Measurements from ENCODE around the gene TRA2B.

The TRA2B gene

GRCh38 chr3:185949515-185949914 lies 11.7 kb upstream of the TRA2B start:
- DNase-seq: no peak

- DNase-seq: no peak
Measured at GRCh38 chr3:185948292-185948691, 10.5 kb upstream of the TRA2B start.

GRCh38 chr3:185943760-185944106 lies 5.9 kb upstream of the TRA2B start:
- no peak for DNase-seq

GRCh38 chr3:185942907-185943759 lies 5.3 kb upstream of the TRA2B start:
- peak; percentile 88 for DNase-seq

- DNase-seq: no peak
Measured at GRCh38 chr3:185942396-185942795, 4.6 kb upstream of the TRA2B start.

GRCh38 chr3:185940951-185941350 lies 3.1 kb upstream of the TRA2B start:
- DNase-seq: no peak

- DNase-seq: no peak
Measured at GRCh38 chr3:185939721-185940120, 1.9 kb upstream of the TRA2B start.

- peak; percentile 86 for DNase-seq
Measured at GRCh38 chr3:185936814-185937688, 763 bp downstream of the TRA2B start.

- no peak for DNase-seq
Measured at GRCh38 chr3:185936273-185936629, 1.6 kb downstream of the TRA2B start.

- DNase-seq: no peak
Measured at GRCh38 chr3:185935465-185936272, 2.1 kb downstream of the TRA2B start.

GRCh38 chr3:185934767-185935464 lies 2.9 kb downstream of the TRA2B start:
- DNase-seq: no peak

GRCh38 chr3:185934174-185934557 lies 3.6 kb downstream of the TRA2B start:
- no peak for DNase-seq

GRCh38 chr3:185933374-185934173 lies 4.2 kb downstream of the TRA2B start:
- no peak for DNase-seq

- DNase-seq: no peak
Measured at GRCh38 chr3:185931777-185932612, 5.8 kb downstream of the TRA2B start.

- no peak for DNase-seq
Measured at GRCh38 chr3:185930393-185931107, 7.3 kb downstream of the TRA2B start.

- DNase-seq: no peak
Measured at GRCh38 chr3:185929192-185930151, 8.3 kb downstream of the TRA2B start.

GRCh38 chr3:185928496-185928895 lies 9.3 kb downstream of the TRA2B start:
- no peak for DNase-seq

- DNase-seq: no peak
Measured at GRCh38 chr3:185927501-185928200, 10.2 kb downstream of the TRA2B start.

Data from activated T-cell treated with anti-CD3 and anti-CD28 coated beads, Interleukin-2, amount 50 U/mL, for 1 hour (primary cell).